ENCODE results near the gene RND2.

The RND2 gene

GRCh38 chr17:43025290-43025657, 243 bp downstream of the RND2 start:
- no peak overlapping the region for H3K27ac ChIP-seq
- no peak for TF ChIP-seq CTCF (conservative IDR thresholded peaks at IDR 0.05)
- no peak for TF ChIP-seq ZFX (IDR thresholded peaks at IDR 0.05)

GRCh38 chr17:43025766-43026537, 921 bp downstream of the RND2 start:
- no peak for TF ChIP-seq ZFX (IDR thresholded peaks at IDR 0.05)
- TF ChIP-seq CTCF (conservative IDR thresholded peaks at IDR 0.05) = no peak
- H3K27ac ChIP-seq = no peak overlapping the region

GRCh38 chr17:43026595-43026994, 1.6 kb downstream of the RND2 start:
- TF ChIP-seq CTCF (conservative IDR thresholded peaks at IDR 0.05) (no peak), ZFX (IDR thresholded peaks at IDR 0.05) (no peak)
- no peak overlapping the region for H3K27ac ChIP-seq

GRCh38 chr17:43027091-43028032, 2.3 kb downstream of the RND2 start:
- TF ChIP-seq CTCF (conservative IDR thresholded peaks at IDR 0.05) (no peak), ZFX (IDR thresholded peaks at IDR 0.05) (no peak)
- no peak overlapping the region for H3K27ac ChIP-seq

GRCh38 chr17:43028221-43028861, 3.3 kb downstream of the RND2 start:
- no peak for TF ChIP-seq ZFX (IDR thresholded peaks at IDR 0.05)
- no peak for TF ChIP-seq CTCF (conservative IDR thresholded peaks at IDR 0.05)
- H3K27ac ChIP-seq = no peak overlapping the region

- TF ChIP-seq CTCF (conservative IDR thresholded peaks at IDR 0.05) = no peak
- no peak for TF ChIP-seq ZFX (IDR thresholded peaks at IDR 0.05)
- no peak overlapping the region for H3K27ac ChIP-seq
These were observed 5.2 kb downstream of the RND2 start for GRCh38 chr17:43030137-43030767.
